KOPT-K1 (cell line): Measurements from ENCODE around the gene SND1.

Experiments used
- H3K27ac ChIP-seq: fragments of 200-600 bp; sonication (generic); 2 replicates; pipeline ENCODE4 v1.5.1; 2016; ENCODE audit warnings: antibody characterized with exemption, mild to moderate bottlenecking, low read depth, low read length; ENCODE audit not compliant: poor library complexity, severe bottlenecking
- H3K36me3 ChIP-seq: fragments of 200-600 bp; sonication (generic); 2 replicates; pipeline ENCODE4 v1.5.1; 2017; ENCODE audit warnings: antibody characterized with exemption, mild to moderate bottlenecking, low read length, moderate library complexity; ENCODE audit not compliant: insufficient read depth
- H3K9me3 ChIP-seq: fragments of 200-600 bp; sonication (generic); 2 replicates; pipeline ENCODE4 v1.5.1; 2017; ENCODE audit warnings: antibody characterized with exemption, low read length, mild to moderate bottlenecking; ENCODE audit not compliant: insufficient read depth, poor library complexity, severe bottlenecking

SND1 gene

GRCh38 chr7:127973832-127974231 lies 321.8 kb downstream of the SND1 start:
- Histone ChIP-seq H3K9me3 (peaks cover 13% of the 10 kb centered on the region), H3K27ac (no peak overlapping the region), H3K36me3 (peaks cover 40% of the 10 kb centered on the region)

GRCh38 chr7:127974446-127975035 lies 322.5 kb downstream of the SND1 start:
- Histone ChIP-seq H3K9me3 (peaks cover 18% of the 10 kb centered on the region), H3K27ac (no peak overlapping the region), H3K36me3 (peaks cover 45% of the 10 kb centered on the region)

GRCh38 chr7:127976056-127976737 lies 324.2 kb downstream of the SND1 start:
- H3K36me3 ChIP-seq: peaks cover 42% of the 10 kb centered on the region
- H3K9me3 ChIP-seq: peaks cover 18% of the 10 kb centered on the region
- no peak overlapping the region for H3K27ac ChIP-seq

GRCh38 chr7:127976738-127977120 lies 324.7 kb downstream of the SND1 start:
- H3K36me3 ChIP-seq: peaks cover 41% of the 10 kb centered on the region
- no peak overlapping the region for H3K27ac ChIP-seq
- H3K9me3 ChIP-seq: peaks cover 18% of the 10 kb centered on the region

- H3K9me3 ChIP-seq: peaks cover 18% of the 10 kb centered on the region
- H3K27ac ChIP-seq: no peak overlapping the region
- H3K36me3 ChIP-seq: peaks cover 41% of the 10 kb centered on the region
Measured at GRCh38 chr7:127978421-127978820, 326.4 kb downstream of the SND1 start.

GRCh38 chr7:127979113-127979727 lies 327.2 kb downstream of the SND1 start:
- Histone ChIP-seq H3K27ac (no peak overlapping the region), H3K9me3 (peaks cover 18% of the 10 kb centered on the region), H3K36me3 (peaks cover 41% of the 10 kb centered on the region)

GRCh38 chr7:127979728-127980126 lies 327.7 kb downstream of the SND1 start:
- H3K27ac ChIP-seq: no peak overlapping the region
- H3K9me3 ChIP-seq: peaks cover 18% of the 10 kb centered on the region
- H3K36me3 ChIP-seq: peaks cover 41% of the 10 kb centered on the region

- Histone ChIP-seq H3K36me3 (peaks cover 41% of the 10 kb centered on the region), H3K9me3 (peaks cover 18% of the 10 kb centered on the region), H3K27ac (no peak overlapping the region)
Measured at GRCh38 chr7:127980901-127981300, 328.9 kb downstream of the SND1 start.

GRCh38 chr7:127981965-127982364 lies 330.0 kb downstream of the SND1 start:
- Histone ChIP-seq H3K27ac (no peak overlapping the region), H3K9me3 (peaks cover 18% of the 10 kb centered on the region), H3K36me3 (peaks cover 30% of the 10 kb centered on the region)

GRCh38 chr7:127983804-127984332 lies 331.9 kb downstream of the SND1 start:
- H3K36me3 ChIP-seq: peaks cover 13% of the 10 kb centered on the region; the same call in 1 of the 2 replicates
- H3K27ac ChIP-seq: no peak overlapping the region
- peaks cover 5% of the 10 kb centered on the region for H3K9me3 ChIP-seq

GRCh38 chr7:127986581-127987521 lies 334.9 kb downstream of the SND1 start:
- Histone ChIP-seq H3K36me3 (peaks cover 30% of the 10 kb centered on the region), H3K9me3 (no peaks in the 10 kb centered on the region), H3K27ac (no peak overlapping the region)

- H3K36me3 ChIP-seq: peaks cover 49% of the 10 kb centered on the region
- no peaks in the 10 kb centered on the region for H3K9me3 ChIP-seq
- H3K27ac ChIP-seq: no peak overlapping the region
Measured at GRCh38 chr7:127988751-127989150, 336.8 kb downstream of the SND1 start.

GRCh38 chr7:127993317-127993716 lies 341.3 kb downstream of the SND1 start:
- H3K9me3 ChIP-seq: no peaks in the 10 kb centered on the region
- H3K36me3 ChIP-seq: peaks cover 81% of the 10 kb centered on the region
- no peak overlapping the region for H3K27ac ChIP-seq

- Histone ChIP-seq H3K36me3 (peaks cover 86% of the 10 kb centered on the region), H3K27ac (no peak overlapping the region), H3K9me3 (no peaks in the 10 kb centered on the region)
Measured at GRCh38 chr7:127993987-127994386, 342.0 kb downstream of the SND1 start.
